Dermis blood vessel endothelial cell (primary cell): ENCODE measurements around the gene FDXACB1. TPM values are rescaled to one million over a fixed set of nuclear protein-coding genes. Genes with fewer than 3 reads are reported as not detected.
"Not testable (repeated sequence)": the region's sequence is repeated elsewhere in the genome, so short reads cannot be mapped to it uniquely, and the experiment has no call there.

ENCODE experiments used
- DNase-seq: peaks from one replicate; pipeline ENCODE4 v3.0.0; 2010
- total RNA-seq: library from RNA; depleted of rRNA; stranded (reverse); fragments of >200 nt; gene quantifications from 2 replicates; pipeline ENCODE4 v1.2.3, GENCODE V29; 2014

FDXACB1 gene
- total RNA-seq, 1 donor from 2014 or later: 1.9 TPM

- no peak for DNase-seq
These were observed 30.4 kb upstream of the FDXACB1 start for GRCh38 chr11:111909378-111909777.

- DNase-seq: no peak
These were observed 29.8 kb upstream of the FDXACB1 start for GRCh38 chr11:111908639-111909305.

GRCh38 chr11:111906680-111907079, 27.7 kb upstream of the FDXACB1 start:
- no peak for DNase-seq

GRCh38 chr11:111905411-111905810, 26.4 kb upstream of the FDXACB1 start:
- DNase-seq: no peak

GRCh38 chr11:111886844-111887243, 7.9 kb upstream of the FDXACB1 start:
- DNase-seq: no peak

- DNase-seq: no peak
These were observed 7.1 kb upstream of the FDXACB1 start for GRCh38 chr11:111886032-111886431.

- DNase-seq: not testable (repeated sequence)
These were observed 6.1 kb upstream of the FDXACB1 start for GRCh38 chr11:111885053-111885452.

GRCh38 chr11:111882202-111882601, 3.2 kb upstream of the FDXACB1 start:
- DNase-seq: no peak

- no peak for DNase-seq
These were observed 634 bp upstream of the FDXACB1 start for GRCh38 chr11:111879637-111879960.

GRCh38 chr11:111878385-111878848, 548 bp downstream of the FDXACB1 start:
- DNase-seq: peak; percentile 29

- DNase-seq: no peak
These were observed 7.2 kb downstream of the FDXACB1 start for GRCh38 chr11:111871693-111872161.

GRCh38 chr11:111870886-111871692, 7.9 kb downstream of the FDXACB1 start, which contains the start of gene ALG9:
TSS of gene ALG9 (minus strand) at chr11:111871581. CDS start at chr11:111871482, 99 bp downstream.
- peak; percentile 89 for DNase-seq

- DNase-seq: no peak
These were observed 8.5 kb downstream of the FDXACB1 start for GRCh38 chr11:111870522-111870885.

- DNase-seq: no peak
These were observed 8.9 kb downstream of the FDXACB1 start for GRCh38 chr11:111870113-111870512.

GRCh38 chr11:111860257-111860656, 18.7 kb downstream of the FDXACB1 start:
- no peak for DNase-seq

- DNase-seq: no peak
These were observed 23.5 kb downstream of the FDXACB1 start for GRCh38 chr11:111855506-111855905.

GRCh38 chr11:111852103-111852502, 26.9 kb downstream of the FDXACB1 start:
- no peak for DNase-seq

GRCh38 chr11:111851636-111852035, 27.3 kb downstream of the FDXACB1 start:
- peak; percentile 50 for DNase-seq

GRCh38 chr11:111851067-111851466, 27.9 kb downstream of the FDXACB1 start:
- no peak for DNase-seq

GRCh38 chr11:111849631-111850030, 29.3 kb downstream of the FDXACB1 start:
- DNase-seq: no peak

- DNase-seq: peak; percentile 71
These were observed 32.3 kb downstream of the FDXACB1 start for GRCh38 chr11:111846636-111847035.

GRCh38 chr11:111846063-111846462, 32.9 kb downstream of the FDXACB1 start:
- DNase-seq: peak; percentile 38

GRCh38 chr11:111845276-111846028, 33.5 kb downstream of the FDXACB1 start:
- peak; percentile 40 for DNase-seq
